ENCODE data around the gene DROSHA.

DNA sequence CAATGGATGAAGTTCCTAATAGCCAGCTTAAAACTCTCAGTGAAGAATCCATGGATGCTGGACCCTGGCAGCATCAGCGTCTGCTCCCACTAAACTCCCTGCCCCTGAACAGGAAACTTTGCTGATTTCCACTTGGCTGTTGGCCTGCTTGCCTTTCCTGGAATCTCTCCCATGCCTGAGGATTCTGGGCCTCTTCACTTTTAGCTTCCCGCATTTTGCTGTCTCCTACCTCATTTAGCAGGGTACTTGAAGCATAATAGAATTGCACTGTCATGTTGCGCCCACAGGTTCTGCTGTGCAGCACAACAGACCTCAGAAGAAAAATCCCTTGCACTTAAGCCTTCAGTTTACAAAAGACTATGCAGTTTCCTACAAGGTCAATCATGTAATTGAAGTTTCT lies 127.6 kb downstream of the DROSHA start:
- TF ChIP-seq GATA2 (IDR thresholded peaks at IDR 0.05; ENCODE audit: low read depth, low read length) (no peak), GATA3 (IDR thresholded peaks at IDR 0.05; ENCODE audit: low read depth, low read length) (no peak)
